Neural crest cell (in vitro differentiated cells): ENCODE results near the gene TOMM40L. TPM values are rescaled to one million over a fixed set of nuclear protein-coding genes. Genes with fewer than 3 reads are reported as not detected.

Source experiments
- DNase-seq: peaks from one replicate; pipeline ENCODE4 v3.0.0; 2021; ENCODE audit warnings: low read depth, mixed read lengths, low spot score
- H3K27ac Mint-ChIP-seq: one replicate; pipeline ENCODE4 v1.8.0; 2021; ENCODE audit warnings: mild to moderate bottlenecking, mixed read lengths; ENCODE audit not compliant: unreplicated experiment
- H3K27me3 Mint-ChIP-seq: 2 replicates; pipeline ENCODE4 v1.8.0; 2021; ENCODE audit warnings: low read depth, mild to moderate bottlenecking, mixed read lengths
- H3K36me3 Mint-ChIP-seq: 2 replicates; pipeline ENCODE4 v1.8.0; 2021; ENCODE audit warnings: low read depth, mild to moderate bottlenecking, mixed read lengths
- H3K4me1 Mint-ChIP-seq: 2 replicates; pipeline ENCODE4 v1.8.0; 2021; ENCODE audit warnings: mixed read lengths
- H3K4me3 Mint-ChIP-seq: one replicate; pipeline ENCODE4 v1.8.0; 2021; ENCODE audit warnings: mild to moderate bottlenecking, mixed read lengths
- H3K9me3 Mint-ChIP-seq: 2 replicates; pipeline ENCODE4 v1.8.0; 2021; ENCODE audit warnings: mixed read lengths
- long read RNA-seq: library from polyadenylated mRNA; unstranded; transcript quantifications from one replicate; pipeline ENCODE4 v2.0.0, GENCODE V29; 2020
- total RNA-seq: library from RNA; stranded (reverse); gene quantifications from 2 replicates; pipeline ENCODE4 v1.2.1, GENCODE V29; 2021
- TF ChIP-seq, protein P1 (sequence below): fragments of 200-600 bp; sonication (generic); conservative IDR thresholded peaks from 2 replicates; pipeline ENCODE4 v1.5.0; 2021; ENCODE audit warnings: antibody characterized with exemption, mild to moderate bottlenecking

TOMM40L gene
- 17.2 and 17.9 TPM in 2 replicates for total RNA-seq
- long read RNA-seq, partial matches to known transcripts: 0 of 1 reads
- long read RNA-seq, other reads (novel, unspliced or antisense): 1 of 1 reads

DNA sequence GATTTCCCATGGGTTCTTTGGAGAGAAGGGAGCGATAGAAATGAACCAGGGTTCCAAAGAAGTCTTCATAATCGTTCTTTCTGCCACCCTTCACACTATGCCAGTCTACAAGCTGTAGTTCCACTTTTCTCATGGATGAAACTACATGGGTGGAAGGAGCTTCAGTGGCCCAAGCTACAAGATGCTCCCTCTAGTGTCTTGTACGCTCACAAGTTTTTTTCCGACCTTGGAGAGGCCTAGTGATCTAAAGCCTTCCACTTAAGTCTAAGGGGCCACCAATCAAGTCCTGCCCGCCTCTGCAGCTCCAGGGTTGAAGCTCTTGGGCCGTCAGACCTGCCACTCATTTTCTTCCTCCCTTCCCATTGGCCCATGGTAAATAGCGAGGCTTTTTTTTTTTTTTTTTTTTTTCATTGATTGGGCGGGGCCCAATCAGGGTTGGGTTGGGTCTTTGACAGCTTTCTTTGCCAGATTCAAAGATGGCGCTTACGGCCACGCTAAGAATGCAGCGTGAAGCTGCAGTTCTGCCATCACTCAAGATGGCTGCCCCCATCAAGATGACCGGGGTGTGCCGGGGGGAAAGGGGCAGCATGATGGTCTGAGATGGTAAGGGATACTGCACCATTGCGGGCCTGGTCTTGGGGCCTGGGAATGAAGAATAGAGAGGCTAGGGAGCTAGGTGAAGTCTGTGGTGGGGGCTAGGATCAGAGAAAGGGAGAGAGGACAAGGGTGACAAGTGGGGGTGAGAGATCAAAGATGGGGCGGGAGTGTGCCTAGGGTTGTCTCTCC is at the start of gene TOMM40L:
Gene TOMM40L (plus strand): TSS at position 527 of the 786 bp plus-strand sequence. CDS start 430 bp downstream, outside the sequence.
- H3K27ac Mint-ChIP-seq: peak within 1 kb of the TSS; percentile 97
- peaks cover 29% of the 10 kb centered on the region for H3K4me1 Mint-ChIP-seq
- no peaks in the 10 kb centered on the region for H3K27me3 Mint-ChIP-seq
- H3K9me3 Mint-ChIP-seq: peaks cover 6% of the 10 kb centered on the region
- DNase-seq: peak; percentile 76
- H3K36me3 Mint-ChIP-seq: no peaks in the 10 kb centered on the region
- H3K4me3 Mint-ChIP-seq: peak within 1 kb of the TSS; percentile 99
- TF ChIP-seq, protein P1, sequence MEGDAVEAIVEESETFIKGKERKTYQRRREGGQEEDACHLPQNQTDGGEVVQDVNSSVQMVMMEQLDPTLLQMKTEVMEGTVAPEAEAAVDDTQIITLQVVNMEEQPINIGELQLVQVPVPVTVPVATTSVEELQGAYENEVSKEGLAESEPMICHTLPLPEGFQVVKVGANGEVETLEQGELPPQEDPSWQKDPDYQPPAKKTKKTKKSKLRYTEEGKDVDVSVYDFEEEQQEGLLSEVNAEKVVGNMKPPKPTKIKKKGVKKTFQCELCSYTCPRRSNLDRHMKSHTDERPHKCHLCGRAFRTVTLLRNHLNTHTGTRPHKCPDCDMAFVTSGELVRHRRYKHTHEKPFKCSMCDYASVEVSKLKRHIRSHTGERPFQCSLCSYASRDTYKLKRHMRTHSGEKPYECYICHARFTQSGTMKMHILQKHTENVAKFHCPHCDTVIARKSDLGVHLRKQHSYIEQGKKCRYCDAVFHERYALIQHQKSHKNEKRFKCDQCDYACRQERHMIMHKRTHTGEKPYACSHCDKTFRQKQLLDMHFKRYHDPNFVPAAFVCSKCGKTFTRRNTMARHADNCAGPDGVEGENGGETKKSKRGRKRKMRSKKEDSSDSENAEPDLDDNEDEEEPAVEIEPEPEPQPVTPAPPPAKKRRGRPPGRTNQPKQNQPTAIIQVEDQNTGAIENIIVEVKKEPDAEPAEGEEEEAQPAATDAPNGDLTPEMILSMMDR: peak; percentile 60

- Mint-ChIP-seq H3K27ac (peak overlapping the region; percentile 100), H3K36me3 (no peaks in the 10 kb centered on the region), H3K9me3 (no peaks in the 10 kb centered on the region), H3K27me3 (no peaks in the 10 kb centered on the region), H3K4me3 (peak overlapping the region; percentile 100), H3K4me1 (peaks cover 30% of the 10 kb centered on the region)
- TF ChIP-seq, protein P1: no peak
- no peak for DNase-seq
Observed at GRCh38 chr1:161176468-161177111, 49.3 kb upstream of the TOMM40L start.

- no peaks in the 10 kb centered on the region for H3K36me3 Mint-ChIP-seq
- no peaks in the 10 kb centered on the region for H3K9me3 Mint-ChIP-seq
- peaks cover 30% of the 10 kb centered on the region for H3K4me1 Mint-ChIP-seq
- peak; percentile 96 for DNase-seq
- peak within 1 kb of the TSS; percentile 100 for H3K4me3 Mint-ChIP-seq
- H3K27me3 Mint-ChIP-seq: no peaks in the 10 kb centered on the region
- TF ChIP-seq, protein P1: no peak
- H3K27ac Mint-ChIP-seq: peak within 1 kb of the TSS; percentile 100
Observed at GRCh38 chr1:161177112-161177935, 48.5 kb upstream of the TOMM40L start, which contains the start of gene B4GALT3. B4GALT3 (minus strand) TSS chr1:161177507; CDS start chr1:161176060, 1,447 bp downstream.

- Mint-ChIP-seq H3K4me1 (peaks cover 30% of the 10 kb centered on the region), H3K27me3 (no peaks in the 10 kb centered on the region), H3K4me3 (peak overlapping the region; percentile 100), H3K36me3 (no peaks in the 10 kb centered on the region), H3K9me3 (no peaks in the 10 kb centered on the region), H3K27ac (peak overlapping the region; percentile 69)
- TF ChIP-seq, protein P1: no peak
- no peak for DNase-seq
Observed at GRCh38 chr1:161177936-161178244, 48.0 kb upstream of the TOMM40L start.

GRCh38 chr1:161179698-161180097 is 46.2 kb upstream of the TOMM40L start:
- Mint-ChIP-seq H3K4me3 (peak overlapping the region; percentile 69), H3K27ac (no peak overlapping the region), H3K4me1 (peaks cover 30% of the 10 kb centered on the region), H3K27me3 (no peaks in the 10 kb centered on the region), H3K36me3 (no peaks in the 10 kb centered on the region), H3K9me3 (no peaks in the 10 kb centered on the region)
- TF ChIP-seq, protein P1: no peak
- no peak for DNase-seq
